IMR-90 (cell line): ENCODE data around the gene SLC6A3. TPM values are rescaled to one million over a fixed set of nuclear protein-coding genes. Genes with fewer than 3 reads are reported as not detected.

Experiments
- ATAC-seq: fragments of 200-7000 bp; cut with Tn5 transposase; 2 replicates; pipeline ENCODE4 v1.9.1; 2020; ENCODE audit warnings: low read depth, mild to moderate bottlenecking, moderate library complexity
- Bru-seq: library from RNA; stranded (reverse); fragments of 400-500 nt; gene quantifications from one replicate; lab custom pipeline; 2021; lab: Mats Ljungman, UMichigan
- BruChase-seq, 2 experiments: library from RNA; stranded (reverse); fragments of 400-500 nt; gene quantifications; one replicate each; lab custom pipeline; 2021; lab: Mats Ljungman, UMichigan
- BruUV-seq: library from RNA; stranded (reverse); fragments of 400-500 nt; replicated peaks from 2 replicates; lab custom pipeline; 2021; lab: Mats Ljungman, UMichigan
- CTCF ChIA-PET: fragments of 300-600 bp; formaldehyde crosslinking; extraction: SDS; loops from one replicate; lab custom pipeline; 2021; ENCODE audit warnings: antibody characterized with exemption; lab: Yijun Ruan, JAX
- POLR2A ChIA-PET: fragments of 300-600 bp; sonication (Branson Sonifier 250); formaldehyde crosslinking; loops from one replicate; lab custom pipeline; 2022; ENCODE audit warnings: antibody characterized with exemption; ENCODE audit not compliant: unreplicated experiment; lab: Charles Lee
- DNase-seq: peaks from one replicate; pipeline ENCODE4 v3.0.0; 2013
- H2AFZ ChIP-seq: replicated peaks from 2 replicates; pipeline ENCODE3; 2013; ENCODE audit warnings: low read length, mild to moderate bottlenecking; ENCODE audit not compliant: poor library complexity
- H2AK5ac ChIP-seq: 2 replicates; pipeline ENCODE4 v1.6.1; 2013; ENCODE audit warnings: low read depth, low read length, inconsistent platforms
- H2AK9ac ChIP-seq: replicated peaks from 2 replicates; pipeline ENCODE3; 2013; ENCODE audit warnings: mild to moderate bottlenecking, low read depth, low read length, moderate library complexity; ENCODE audit not compliant: poor library complexity
- H2BK120ac ChIP-seq: 2 replicates; pipeline ENCODE4 v1.6.1; 2013; ENCODE audit warnings: low read depth, low read length, inconsistent platforms
- H2BK15ac ChIP-seq: 3 replicates; pipeline ENCODE4 v1.6.1; 2013; ENCODE audit warnings: low read depth, low read length, inconsistent platforms
- H2BK20ac ChIP-seq: 2 replicates; pipeline ENCODE4 v1.6.1; 2013; ENCODE audit warnings: low read depth, mild to moderate bottlenecking, inconsistent platforms, low read length, moderate library complexity
- H2BK5ac ChIP-seq: 2 replicates; pipeline ENCODE4 v1.6.1; 2013; ENCODE audit warnings: mild to moderate bottlenecking, low read depth, low read length, inconsistent platforms; ENCODE audit not compliant: poor library complexity, severe bottlenecking
- H3K14ac ChIP-seq: replicated peaks from 2 replicates; pipeline ENCODE4 v1.6.1; 2013; ENCODE audit warnings: low read depth, low read length, inconsistent platforms
- H3K18ac ChIP-seq: 2 replicates; pipeline ENCODE4 v1.6.1; 2013; ENCODE audit warnings: low read depth, low read length, control low read depth
- H3K23ac ChIP-seq: 2 replicates; pipeline ENCODE4 v1.6.1; 2013; ENCODE audit warnings: low read depth, low read length, inconsistent platforms
- H3K27ac ChIP-seq: 2 replicates; pipeline ENCODE4 v1.5.1; 2013; ENCODE audit warnings: mild to moderate bottlenecking, control low read depth, low read length; ENCODE audit not compliant: insufficient read depth
- H3K27me3 ChIP-seq: 2 replicates; pipeline ENCODE4 v1.6.1; 2013; ENCODE audit warnings: low read length; ENCODE audit not compliant: control insufficient read depth, insufficient read depth
- H3K36me3 ChIP-seq: 2 replicates; pipeline ENCODE4 v1.6.1; 2013; ENCODE audit warnings: low read length, mixed read lengths; ENCODE audit not compliant: control insufficient read depth, insufficient read depth
- H3K4ac ChIP-seq: 2 replicates; pipeline ENCODE4 v1.6.1; 2013; ENCODE audit warnings: low read depth, low read length, inconsistent platforms
- H3K4me1 ChIP-seq: 2 replicates; pipeline ENCODE4 v1.6.1; 2013; ENCODE audit warnings: low read length, mixed read lengths; ENCODE audit not compliant: control insufficient read depth, insufficient read depth
- H3K4me2 ChIP-seq: 2 replicates; pipeline ENCODE4 v1.6.1; 2013; ENCODE audit warnings: low read depth, mild to moderate bottlenecking, control low read depth, low read length, moderate library complexity
- H3K4me3 ChIP-seq: 2 replicates; pipeline ENCODE4 v1.5.1; 2013; ENCODE audit warnings: low read depth, mild to moderate bottlenecking, control low read depth, low read length, moderate library complexity; ENCODE audit not compliant: insufficient read depth
- H3K56ac ChIP-seq: 2 replicates; pipeline ENCODE4 v1.6.1; 2013; ENCODE audit warnings: low read length, inconsistent platforms; ENCODE audit not compliant: insufficient read depth; ENCODE audit errors: extremely low read depth
- H3K79me1 ChIP-seq, 2 experiments: 2 replicates each; pipeline ENCODE4 v1.6.1; 2013; ENCODE audit warnings: low read length in 2 of 2, inconsistent platforms in 1 of 2, low read depth in 1 of 2
- H3K9ac ChIP-seq: 2 replicates; pipeline ENCODE4 v1.6.1; 2013; ENCODE audit warnings: low read depth, low read length, control low read depth
- H3K9me1 ChIP-seq: 2 replicates; pipeline ENCODE4 v1.6.1; 2013; ENCODE audit warnings: low read length, inconsistent platforms; ENCODE audit not compliant: insufficient read depth
- H3K9me3 ChIP-seq: 2 replicates; pipeline ENCODE4 v1.6.1; 2013; ENCODE audit warnings: low read length; ENCODE audit not compliant: control insufficient read depth, insufficient read depth
- H4K20me1 ChIP-seq: 2 replicates; pipeline ENCODE4 v1.6.1; 2013; ENCODE audit warnings: low read length, inconsistent platforms; ENCODE audit not compliant: insufficient read depth
- H4K5ac ChIP-seq: 2 replicates; pipeline ENCODE4 v1.6.1; 2013; ENCODE audit warnings: mild to moderate bottlenecking, low read depth, low read length, control low read depth
- H4K8ac ChIP-seq, 2 experiments: 2 replicates each; pipeline ENCODE4 v1.6.1; 2013; ENCODE audit warnings: low read depth in 2 of 2, low read length in 2 of 2, control low read depth in 1 of 2, inconsistent platforms in 1 of 2
- H4K91ac ChIP-seq: 2 replicates; pipeline ENCODE4 v1.6.1; 2013; ENCODE audit warnings: low read depth, low read length, inconsistent platforms; ENCODE audit not compliant: insufficient read depth
- BHLHE40 ChIP-seq: fragments of 150-350 bp; IDR thresholded peaks from 2 replicates; pipeline ENCODE4 v1.6.1; 2016; ENCODE audit warnings: mild to moderate bottlenecking, low read depth, low read length
- CEBPB ChIP-seq: IDR thresholded peaks from 2 replicates; pipeline ENCODE4 v1.6.1; 2012; ENCODE audit warnings: low read depth, low read length, improper control_type of control experiment
- CHD1 ChIP-seq: IDR thresholded peaks from 2 replicates; pipeline ENCODE4 v1.6.1; 2012; ENCODE audit warnings: low read depth, low read length, improper control_type of control experiment
- CTCF ChIP-seq: conservative IDR thresholded peaks from 2 replicates; pipeline ENCODE4 v1.5.1; 2012; ENCODE audit warnings: mild to moderate bottlenecking, low read depth, low read length, improper control_type of control experiment
- FOS ChIP-seq: fragments of 150-350 bp; IDR thresholded peaks from 2 replicates; pipeline ENCODE4 v1.6.1; 2016; ENCODE audit warnings: low read depth, low read length
- MAFK ChIP-seq: IDR thresholded peaks from 2 replicates; pipeline ENCODE4 v1.6.1; 2012; ENCODE audit warnings: low read depth, low read length, improper control_type of control experiment
- MAZ ChIP-seq: IDR thresholded peaks from 2 replicates; pipeline ENCODE4 v1.6.1; 2012; ENCODE audit warnings: low read depth, mild to moderate bottlenecking, low read length, improper control_type of control experiment, moderate library complexity, borderline replicate concordance
- MXI1 ChIP-seq: IDR thresholded peaks from 2 replicates; pipeline ENCODE4 v1.6.1; 2012; ENCODE audit warnings: low read depth, mild to moderate bottlenecking, low read length, moderate library complexity, borderline replicate concordance
- NFE2L2 ChIP-seq: fragments of 150-350 bp; IDR thresholded peaks from 2 replicates; pipeline ENCODE4 v1.6.1; 2016; ENCODE audit warnings: low read depth, mild to moderate bottlenecking, low read length
- POLR2A ChIP-seq: IDR thresholded peaks from 2 replicates; pipeline ENCODE4 v1.6.1; 2012; ENCODE audit warnings: mild to moderate bottlenecking, low read depth, low read length
- RAD21 ChIP-seq: IDR thresholded peaks from 2 replicates; pipeline ENCODE4 v1.6.1; 2012; ENCODE audit warnings: low read length, improper control_type of control experiment
- RCOR1 ChIP-seq: IDR thresholded peaks from 2 replicates; pipeline ENCODE4 v1.6.1; 2012; ENCODE audit warnings: mild to moderate bottlenecking, low read length, improper control_type of control experiment; ENCODE audit not compliant: insufficient replicate concordance
- RFX5 ChIP-seq: IDR thresholded peaks from 2 replicates; pipeline ENCODE4 v1.8.0; 2012; ENCODE audit warnings: low read depth, mild to moderate bottlenecking, low read length, moderate library complexity
- SMC3 ChIP-seq: fragments of 150-350 bp; IDR thresholded peaks from 2 replicates; pipeline ENCODE4 v1.6.1; 2016; ENCODE audit warnings: low read depth, mild to moderate bottlenecking, antibody characterized with exemption, low read length, moderate library complexity
- WGBS, 2 experiments: methylation state at CpG; one replicate each; pipeline versions ENCODE4 v1.1.5 to v1.1.7; 2013; ENCODE audit warnings: missing lambda C conversion rate in 2 of 2; ENCODE audit not compliant: insufficient read length in 1 of 2; ENCODE audit errors: extremely low coverage in 2 of 2; 5-methylcytosine and 5-hydroxymethylcytosine counted together
- dilution Hi-C: fragments of 300-500 bp; cut with HindIII; formaldehyde crosslinking; loops from one replicate; pipeline ENCODE4 v1.14.3; 2018; ENCODE audit warnings: low sequenced_read_pairs; ENCODE audit not compliant: unreplicated experiment
- in situ Hi-C: fragments of 300-500 bp; cut with MboI; formaldehyde crosslinking; loops from 3 replicates; pipeline ENCODE4 v1.14.3; 2019; ENCODE audit warnings: low sequenced_read_pairs, inconsistent platforms, mixed read lengths
- intact Hi-C: fragments of 100-400 bp; cut with micrococcal nuclease; formaldehyde crosslinking; loops from 2 replicates; pipeline ENCODE4 v1.10.0; 2022
- long read RNA-seq: library from polyadenylated mRNA; unstranded; transcript quantifications from one replicate; pipeline ENCODE4 v2.0.0, GENCODE V29; 2021; ENCODE audit not compliant: unreplicated experiment
- polyA plus RNA-seq, 3 experiments: library from polyadenylated mRNA; depleted of rRNA; stranded (reverse); fragments of >200 nt; gene quantifications; 2 replicates each; pipeline ENCODE4 v1.2.3, GENCODE V29; 2012; ENCODE audit warnings: low replicate concordance in 1 of 3
- total RNA-seq: library from RNA; depleted of rRNA; stranded (reverse); fragments of >200 nt; gene quantifications from 2 replicates; pipeline ENCODE4 v1.2.3, GENCODE V29; 2012; rRNA removed
- TF ChIP-seq, protein P1 (sequence below): fragments of 150-350 bp; IDR thresholded peaks from 2 replicates; pipeline ENCODE4 v1.6.1; 2016; ENCODE audit warnings: low read depth, mild to moderate bottlenecking, low read length, moderate library complexity, borderline replicate concordance

The SLC6A3 gene
- total RNA-seq: not detected in 2 replicates
- polyA plus RNA-seq (2012; rRNA removed): not detected in 2 replicates
- not detected in 2 replicates for polyA plus RNA-seq (2012; cell fraction: cytosol; rRNA removed)
- not detected in 2 replicates for polyA plus RNA-seq (2012; cell fraction: nucleus; rRNA removed; ENCODE audit: low replicate concordance)
- percentile 2 among the genes with signal in this experiment for Bru-seq, nascent RNA
- percentile 2 among the genes with signal in this experiment for BruChase-seq, experiment 1, labeled RNA remaining after a 6-hour chase
- BruChase-seq, experiment 2, labeled RNA remaining after a 2-hour chase: percentile 2 among the genes with signal in this experiment
- long read RNA-seq: 0 reads

GRCh38 chr5:1445313-1445688, at the start of gene SLC6A3:
Gene SLC6A3 (minus strand): TSS chr5:1445440. CDS start chr5:1443197, 2,243 bp downstream.
- POLR2A ChIA-PET: no interaction called here
- H3K27me3 ChIP-seq: peaks cover 76% of the 10 kb centered on the region
- no peak within 1 kb of the TSS for H2BK20ac ChIP-seq
- H2AK9ac ChIP-seq: no peak within 1 kb of the TSS
- intact Hi-C loops (no loop called here), in situ Hi-C loops (no loop called here), dilution Hi-C loops (no loop called here)
- no peak within 1 kb of the TSS for H4K91ac ChIP-seq
- no peak within 1 kb of the TSS for H3K4me2 ChIP-seq
- no peaks in the 10 kb centered on the region for H3K36me3 ChIP-seq
- H4K8ac ChIP-seq: no peak within 1 kb of the TSS
- H3K9me1 ChIP-seq: no peaks in the 10 kb centered on the region
- H3K79me1 ChIP-seq: no peaks in the 10 kb centered on the region
- H2BK5ac ChIP-seq: no peak within 1 kb of the TSS
- H3K56ac ChIP-seq: no peak within 1 kb of the TSS
- peaks cover 5% of the 10 kb centered on the region; the same call in 1 of the 2 replicates for H3K9me3 ChIP-seq
- H4K20me1 ChIP-seq: no peaks in the 10 kb centered on the region
- 3% methylated on average over 32 of the region's 52 CpGs; no CpG with 5 or more reads in 1 of the 2 experiments for WGBS, 2 experiments
- no peak within 1 kb of the TSS for H3K18ac ChIP-seq
- H3K4me1 ChIP-seq: no peaks in the 10 kb centered on the region
- no TSS peak for BruUV-seq
- no peak within 1 kb of the TSS for H4K5ac ChIP-seq
- no peak within 1 kb of the TSS for H2BK120ac ChIP-seq
- no peak within 1 kb of the TSS for H3K23ac ChIP-seq
- H3K4me3 ChIP-seq: no peak within 1 kb of the TSS
- ATAC-seq: peak; percentile 15; the same call in 1 of the 2 replicates
- no peak within 1 kb of the TSS for H2AK5ac ChIP-seq
- H3K9ac ChIP-seq: no peak within 1 kb of the TSS
- CTCF ChIA-PET: no interaction called here
- H3K14ac ChIP-seq: no peak within 1 kb of the TSS
- H3K4ac ChIP-seq: no peak within 1 kb of the TSS
- H2AFZ ChIP-seq: no peak within 1 kb of the TSS
- no peak within 1 kb of the TSS for H2BK15ac ChIP-seq
- H3K27ac ChIP-seq: no peak within 1 kb of the TSS
- TF ChIP-seq MAZ: no peak
- TF ChIP-seq MXI1: no peak
- no peak for TF ChIP-seq FOS
- TF ChIP-seq POLR2A: no peak
- TF ChIP-seq CHD1: no peak
- TF ChIP-seq CEBPB: no peak
- no peak for TF ChIP-seq RAD21
- no peak for TF ChIP-seq CTCF
- TF ChIP-seq, protein P1, sequence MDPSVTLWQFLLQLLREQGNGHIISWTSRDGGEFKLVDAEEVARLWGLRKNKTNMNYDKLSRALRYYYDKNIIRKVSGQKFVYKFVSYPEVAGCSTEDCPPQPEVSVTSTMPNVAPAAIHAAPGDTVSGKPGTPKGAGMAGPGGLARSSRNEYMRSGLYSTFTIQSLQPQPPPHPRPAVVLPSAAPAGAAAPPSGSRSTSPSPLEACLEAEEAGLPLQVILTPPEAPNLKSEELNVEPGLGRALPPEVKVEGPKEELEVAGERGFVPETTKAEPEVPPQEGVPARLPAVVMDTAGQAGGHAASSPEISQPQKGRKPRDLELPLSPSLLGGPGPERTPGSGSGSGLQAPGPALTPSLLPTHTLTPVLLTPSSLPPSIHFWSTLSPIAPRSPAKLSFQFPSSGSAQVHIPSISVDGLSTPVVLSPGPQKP: no peak
- TF ChIP-seq RCOR1: no peak
- no peak for TF ChIP-seq SMC3
- no peak for TF ChIP-seq NFE2L2
- TF ChIP-seq BHLHE40: no peak
- TF ChIP-seq RFX5: no peak
- TF ChIP-seq MAFK: no peak
- no peak for DNase-seq
